GM18873 (cell line): ENCODE measurements around the gene WNT6.

Experiments used
- ATAC-seq: cut with Tn5 transposase; IDR thresholded peaks from one replicate; pipeline ENCODE4 v1.9.1; 2021; ENCODE audit warnings: mild to moderate bottlenecking, moderate library complexity, moderate number of reproducible peaks; ENCODE audit not compliant: unreplicated experiment, low FRiP score

Gene WNT6

GRCh38 chr2:218920504-218920903, 60.9 kb downstream of the WNT6 start:
- no peak for ATAC-seq
